ENCODE data around the gene SAPCD2. TPM values are rescaled to one million over a fixed set of nuclear protein-coding genes. Genes with fewer than 3 reads are reported as not detected.

The SAPCD2 gene
- polyA plus RNA-seq, 1 donor from 2014 or later: 0.22 TPM

DNA sequence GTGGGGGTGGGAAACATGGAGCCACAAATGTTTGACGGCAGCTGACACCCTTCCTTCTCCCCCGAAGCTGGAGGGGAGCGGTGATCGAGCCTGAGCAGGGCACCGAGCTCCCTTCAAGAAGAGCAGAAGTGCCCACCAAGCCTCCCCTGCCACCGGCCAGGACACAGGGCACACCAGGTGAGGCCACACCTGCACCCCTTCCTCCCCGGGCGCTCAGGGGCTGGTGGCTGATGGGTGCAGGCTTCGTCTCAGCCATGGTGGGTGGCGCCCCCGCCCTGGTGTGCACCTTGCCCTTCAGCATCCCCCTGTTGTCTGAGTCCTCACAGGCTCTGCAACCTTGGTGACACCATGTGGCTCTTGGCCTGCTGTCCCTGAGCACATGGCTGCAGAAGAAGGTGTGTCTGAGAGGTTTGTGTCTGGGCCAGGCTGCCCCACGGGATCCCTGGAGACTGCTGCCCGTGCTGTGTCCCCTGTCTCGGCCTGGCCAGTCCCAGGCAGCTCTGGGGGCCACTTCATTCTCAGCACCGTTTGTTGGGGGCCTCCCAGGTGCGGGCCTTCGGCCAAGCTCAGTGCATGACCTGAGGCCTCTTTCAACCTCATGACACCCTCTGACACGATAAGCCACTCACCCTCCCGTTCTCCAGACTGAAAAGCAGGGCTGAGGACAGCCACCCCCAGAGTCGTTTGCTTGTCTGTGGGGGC lies 27.6 kb upstream of the SAPCD2 start:
- peaks cover 16% of the 10 kb centered on the region for H3K36me3 ChIP-seq (ENCODE audit: insufficient read depth, low read length)
- H3K79me2 ChIP-seq (replicated peaks; ENCODE audit: insufficient read depth, low read length): no peaks in the 10 kb centered on the region
- no peak overlapping the region for H3K9ac ChIP-seq (ENCODE audit: low read length)
- no peaks in the 10 kb centered on the region for H3K9me3 ChIP-seq (ENCODE audit: low read length)
- H3K27ac ChIP-seq (ENCODE audit: low read length): no peak overlapping the region
- no peaks in the 10 kb centered on the region for H3F3A ChIP-seq (ENCODE audit: insufficient read depth, low read length, poor library complexity, severe bottlenecking)
- no peaks in the 10 kb centered on the region for H4K20me1 ChIP-seq (ENCODE audit: insufficient read depth)
- H3K9me2 ChIP-seq (ENCODE audit: insufficient read depth, low read length): no peaks in the 10 kb centered on the region
- no peak overlapping the region for H2AFZ ChIP-seq (ENCODE audit: low read depth, low read length)
- H3K4me3 ChIP-seq (ENCODE audit: low read length): no peak overlapping the region
- H3K27me3 ChIP-seq (ENCODE audit: insufficient read depth, low read depth, low read length): no peaks in the 10 kb centered on the region
- no peak overlapping the region for H3K4me2 ChIP-seq (ENCODE audit: low read length)
- TF ChIP-seq, protein P1, sequence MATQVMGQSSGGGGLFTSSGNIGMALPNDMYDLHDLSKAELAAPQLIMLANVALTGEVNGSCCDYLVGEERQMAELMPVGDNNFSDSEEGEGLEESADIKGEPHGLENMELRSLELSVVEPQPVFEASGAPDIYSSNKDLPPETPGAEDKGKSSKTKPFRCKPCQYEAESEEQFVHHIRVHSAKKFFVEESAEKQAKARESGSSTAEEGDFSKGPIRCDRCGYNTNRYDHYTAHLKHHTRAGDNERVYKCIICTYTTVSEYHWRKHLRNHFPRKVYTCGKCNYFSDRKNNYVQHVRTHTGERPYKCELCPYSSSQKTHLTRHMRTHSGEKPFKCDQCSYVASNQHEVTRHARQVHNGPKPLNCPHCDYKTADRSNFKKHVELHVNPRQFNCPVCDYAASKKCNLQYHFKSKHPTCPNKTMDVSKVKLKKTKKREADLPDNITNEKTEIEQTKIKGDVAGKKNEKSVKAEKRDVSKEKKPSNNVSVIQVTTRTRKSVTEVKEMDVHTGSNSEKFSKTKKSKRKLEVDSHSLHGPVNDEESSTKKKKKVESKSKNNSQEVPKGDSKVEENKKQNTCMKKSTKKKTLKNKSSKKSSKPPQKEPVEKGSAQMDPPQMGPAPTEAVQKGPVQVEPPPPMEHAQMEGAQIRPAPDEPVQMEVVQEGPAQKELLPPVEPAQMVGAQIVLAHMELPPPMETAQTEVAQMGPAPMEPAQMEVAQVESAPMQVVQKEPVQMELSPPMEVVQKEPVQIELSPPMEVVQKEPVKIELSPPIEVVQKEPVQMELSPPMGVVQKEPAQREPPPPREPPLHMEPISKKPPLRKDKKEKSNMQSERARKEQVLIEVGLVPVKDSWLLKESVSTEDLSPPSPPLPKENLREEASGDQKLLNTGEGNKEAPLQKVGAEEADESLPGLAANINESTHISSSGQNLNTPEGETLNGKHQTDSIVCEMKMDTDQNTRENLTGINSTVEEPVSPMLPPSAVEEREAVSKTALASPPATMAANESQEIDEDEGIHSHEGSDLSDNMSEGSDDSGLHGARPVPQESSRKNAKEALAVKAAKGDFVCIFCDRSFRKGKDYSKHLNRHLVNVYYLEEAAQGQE (IDR thresholded peaks at IDR 0.05; ENCODE audit: borderline replicate concordance): no peak
- TF ChIP-seq SMC3 (conservative IDR thresholded peaks at IDR 0.05; ENCODE audit: poor library complexity) (no peak), MXI1 (conservative IDR thresholded peaks at IDR 0.05; ENCODE audit: poor library complexity, severe bottlenecking) (no peak), POLR2AphosphoS5 (IDR thresholded peaks at IDR 0.05) (no peak), EZH2 (IDR thresholded peaks at IDR 0.05; ENCODE audit: borderline replicate concordance, insufficient read depth, low read length, poor library complexity, severe bottlenecking) (no peak), EP300 (conservative IDR thresholded peaks at IDR 0.05; ENCODE audit: poor library complexity, severe bottlenecking) (no peak), RAD21 (conservative IDR thresholded peaks at IDR 0.05) (no peak), TAF1 (IDR thresholded peaks at IDR 0.05; ENCODE audit: low read depth) (no peak)
- TF ChIP-seq, protein P2, sequence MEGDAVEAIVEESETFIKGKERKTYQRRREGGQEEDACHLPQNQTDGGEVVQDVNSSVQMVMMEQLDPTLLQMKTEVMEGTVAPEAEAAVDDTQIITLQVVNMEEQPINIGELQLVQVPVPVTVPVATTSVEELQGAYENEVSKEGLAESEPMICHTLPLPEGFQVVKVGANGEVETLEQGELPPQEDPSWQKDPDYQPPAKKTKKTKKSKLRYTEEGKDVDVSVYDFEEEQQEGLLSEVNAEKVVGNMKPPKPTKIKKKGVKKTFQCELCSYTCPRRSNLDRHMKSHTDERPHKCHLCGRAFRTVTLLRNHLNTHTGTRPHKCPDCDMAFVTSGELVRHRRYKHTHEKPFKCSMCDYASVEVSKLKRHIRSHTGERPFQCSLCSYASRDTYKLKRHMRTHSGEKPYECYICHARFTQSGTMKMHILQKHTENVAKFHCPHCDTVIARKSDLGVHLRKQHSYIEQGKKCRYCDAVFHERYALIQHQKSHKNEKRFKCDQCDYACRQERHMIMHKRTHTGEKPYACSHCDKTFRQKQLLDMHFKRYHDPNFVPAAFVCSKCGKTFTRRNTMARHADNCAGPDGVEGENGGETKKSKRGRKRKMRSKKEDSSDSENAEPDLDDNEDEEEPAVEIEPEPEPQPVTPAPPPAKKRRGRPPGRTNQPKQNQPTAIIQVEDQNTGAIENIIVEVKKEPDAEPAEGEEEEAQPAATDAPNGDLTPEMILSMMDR (IDR thresholded peaks at IDR 0.05; ENCODE audit: poor library complexity, severe bottlenecking): no peak

DNA sequence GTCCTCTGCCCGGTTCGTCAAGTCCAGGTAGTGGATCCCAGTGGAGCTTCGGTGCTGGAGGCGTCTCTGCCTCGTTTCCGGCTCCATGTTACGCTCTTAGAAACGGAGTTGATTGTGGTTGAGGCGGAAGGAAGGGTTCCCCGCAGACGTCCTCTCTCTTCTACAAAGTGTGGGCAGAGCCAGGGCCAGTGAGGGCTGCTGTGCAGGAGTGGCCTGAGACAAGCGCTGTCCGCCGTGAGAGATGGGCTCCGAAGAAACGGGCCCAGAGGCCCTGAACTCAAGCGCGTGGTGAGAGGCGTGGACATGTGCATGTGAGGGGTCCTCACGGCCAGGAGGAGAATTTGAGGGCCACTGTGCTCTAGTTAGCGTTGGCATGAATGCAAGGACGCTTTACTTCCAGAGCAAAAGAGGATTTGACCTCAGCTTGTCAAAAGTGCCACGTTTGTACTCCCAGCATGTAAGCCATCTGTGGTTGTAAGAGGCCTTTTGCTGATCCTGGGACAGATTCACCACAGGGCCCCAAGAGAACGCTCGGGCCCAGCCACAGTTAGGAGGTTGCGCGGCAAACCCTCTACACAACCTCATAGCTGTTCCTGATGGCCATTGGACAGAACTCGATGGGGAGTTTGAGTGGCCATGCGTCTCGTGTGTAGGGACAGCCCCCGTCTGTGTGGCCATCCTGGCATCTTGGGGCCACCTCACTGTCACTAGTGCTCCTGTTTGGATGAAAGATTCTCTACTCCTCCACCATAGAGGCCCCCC lies 26.6 kb upstream of the SAPCD2 start:
- no peaks in the 10 kb centered on the region for H3K9me3 ChIP-seq (ENCODE audit: low read length)
- no peak overlapping the region for H3K27ac ChIP-seq (ENCODE audit: low read length)
- H3K4me3 ChIP-seq (ENCODE audit: low read length): no peak overlapping the region
- H3F3A ChIP-seq (ENCODE audit: insufficient read depth, low read length, poor library complexity, severe bottlenecking): no peaks in the 10 kb centered on the region
- no peaks in the 10 kb centered on the region for H3K9me2 ChIP-seq (ENCODE audit: insufficient read depth, low read length)
- no peaks in the 10 kb centered on the region for H4K20me1 ChIP-seq (ENCODE audit: insufficient read depth)
- H3K27me3 ChIP-seq (ENCODE audit: insufficient read depth, low read depth, low read length): no peaks in the 10 kb centered on the region
- no peak for TF ChIP-seq TAF1 (IDR thresholded peaks at IDR 0.05; ENCODE audit: low read depth)
- TF ChIP-seq EP300 (conservative IDR thresholded peaks at IDR 0.05; ENCODE audit: poor library complexity, severe bottlenecking): no peak
- no peak for TF ChIP-seq RAD21 (conservative IDR thresholded peaks at IDR 0.05)
- TF ChIP-seq SMC3 (conservative IDR thresholded peaks at IDR 0.05; ENCODE audit: poor library complexity): no peak
- TF ChIP-seq MXI1 (conservative IDR thresholded peaks at IDR 0.05; ENCODE audit: poor library complexity, severe bottlenecking): no peak
- TF ChIP-seq, protein P1 (IDR thresholded peaks at IDR 0.05; ENCODE audit: borderline replicate concordance): no peak
- TF ChIP-seq, protein P2 (IDR thresholded peaks at IDR 0.05; ENCODE audit: poor library complexity, severe bottlenecking): no peak
- no peak for TF ChIP-seq EZH2 (IDR thresholded peaks at IDR 0.05; ENCODE audit: borderline replicate concordance, insufficient read depth, low read length, poor library complexity, severe bottlenecking)
- TF ChIP-seq POLR2AphosphoS5 (IDR thresholded peaks at IDR 0.05): no peak
- no peak overlapping the region for H3K9ac ChIP-seq (ENCODE audit: low read length)
- peaks cover 8% of the 10 kb centered on the region for H3K36me3 ChIP-seq (ENCODE audit: insufficient read depth, low read length)
- H3K79me2 ChIP-seq (replicated peaks; ENCODE audit: insufficient read depth, low read length): no peaks in the 10 kb centered on the region
- H3K4me2 ChIP-seq (ENCODE audit: low read length): no peak overlapping the region
- H2AFZ ChIP-seq (ENCODE audit: low read depth, low read length): no peak overlapping the region
